ENCODE measurements around the gene DHCR7.

GRCh38 chr11:71491940-71492339, 43.7 kb upstream of the DHCR7 start:
- TF ChIP-seq MYC (IDR thresholded peaks at IDR 0.05; ENCODE audit: borderline replicate concordance, low read length) (no peak), CTCF (IDR thresholded peaks at IDR 0.05) (no peak), RFX5 (IDR thresholded peaks at IDR 0.05) (no peak), PHF8 (IDR thresholded peaks at IDR 0.05; ENCODE audit: borderline replicate concordance, low read depth) (no peak), POLR2A (IDR thresholded peaks at IDR 0.05; ENCODE audit: low read length) (no peak), EP300 (IDR thresholded peaks at IDR 0.05) (no peak), MAX (IDR thresholded peaks at IDR 0.05) (no peak), KDM5A (IDR thresholded peaks at IDR 0.05) (no peak), TP53 (CRISPR knock-in tag; IDR thresholded peaks at IDR 0.05) (no peak), CEBPB (IDR thresholded peaks at IDR 0.05) (no peak), KDM1A (IDR thresholded peaks at IDR 0.05; ENCODE audit: low read depth) (no peak)
